Measurements from ENCODE around the gene SPAG9.
A peak's percentile ranks its signal among the peaks of the same experiment; 100 is the strongest.

Gene SPAG9

DNA sequence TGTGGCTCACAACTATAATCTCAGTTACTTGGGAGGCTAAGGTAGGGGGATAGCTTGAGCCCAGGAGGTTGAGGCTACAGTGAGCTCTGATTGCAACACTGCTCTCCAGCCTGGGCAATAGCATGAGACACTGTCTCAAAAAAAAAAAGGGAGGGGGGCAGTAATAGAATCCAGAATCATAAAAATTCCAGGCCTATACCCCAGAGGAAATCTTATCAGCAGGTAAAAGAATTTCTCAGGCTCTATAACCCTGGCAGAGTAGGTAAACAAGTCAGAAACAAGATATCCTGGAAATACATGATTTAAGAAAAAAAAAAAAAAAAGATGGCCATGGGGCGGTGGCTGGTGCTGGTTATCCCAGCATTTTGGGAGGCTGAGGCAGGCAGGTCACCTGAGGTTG is 12.9 kb downstream of the SPAG9 start:
- H3K36me3 ChIP-seq (ENCODE audit: control insufficient read depth in 2 of 2, insufficient read depth in 1 of 2, low read length in 2 of 2) = peaks cover 5 to 6% of the 10 kb centered on the region in 2 experiments; a peak in 2 of 3 replicates
- peaks cover 8% of the 10 kb centered on the region for H3K4me1 ChIP-seq (ENCODE audit: control insufficient read depth, insufficient read depth, low read length)
- no peak overlapping the region for H3K27ac ChIP-seq (ENCODE audit: extremely low read depth, low read depth, low read length)
- ChIA-PET POLR2A (interaction anchor here (0.7 kb wide), 1 partner anchor 20 kb away, joined by 7 read pairs; no protein-coding TSS in a partner anchor), CTCF (interaction anchor here (0.7 kb wide), 1 partner anchor 9 kb away, joined by 4 read pairs; no protein-coding TSS in a partner anchor)
- H3K4me3 ChIP-seq (ENCODE audit: low read depth, low read length) = no peak overlapping the region
- H3K9me3 ChIP-seq (ENCODE audit: control insufficient read depth, insufficient read depth, low read depth, low read length) = no peaks in the 10 kb centered on the region
- TF ChIP-seq ZNF19 (tag by site-specific recombination; IDR thresholded peaks at IDR 0.05; ENCODE audit: low read depth) (no peak), ZXDB (tag by site-specific recombination; IDR thresholded peaks at IDR 0.05) (0 out of 2 replicates have a peak, but pooled peaks have one; percentile 16)
- TF ChIP-seq, protein P1, sequence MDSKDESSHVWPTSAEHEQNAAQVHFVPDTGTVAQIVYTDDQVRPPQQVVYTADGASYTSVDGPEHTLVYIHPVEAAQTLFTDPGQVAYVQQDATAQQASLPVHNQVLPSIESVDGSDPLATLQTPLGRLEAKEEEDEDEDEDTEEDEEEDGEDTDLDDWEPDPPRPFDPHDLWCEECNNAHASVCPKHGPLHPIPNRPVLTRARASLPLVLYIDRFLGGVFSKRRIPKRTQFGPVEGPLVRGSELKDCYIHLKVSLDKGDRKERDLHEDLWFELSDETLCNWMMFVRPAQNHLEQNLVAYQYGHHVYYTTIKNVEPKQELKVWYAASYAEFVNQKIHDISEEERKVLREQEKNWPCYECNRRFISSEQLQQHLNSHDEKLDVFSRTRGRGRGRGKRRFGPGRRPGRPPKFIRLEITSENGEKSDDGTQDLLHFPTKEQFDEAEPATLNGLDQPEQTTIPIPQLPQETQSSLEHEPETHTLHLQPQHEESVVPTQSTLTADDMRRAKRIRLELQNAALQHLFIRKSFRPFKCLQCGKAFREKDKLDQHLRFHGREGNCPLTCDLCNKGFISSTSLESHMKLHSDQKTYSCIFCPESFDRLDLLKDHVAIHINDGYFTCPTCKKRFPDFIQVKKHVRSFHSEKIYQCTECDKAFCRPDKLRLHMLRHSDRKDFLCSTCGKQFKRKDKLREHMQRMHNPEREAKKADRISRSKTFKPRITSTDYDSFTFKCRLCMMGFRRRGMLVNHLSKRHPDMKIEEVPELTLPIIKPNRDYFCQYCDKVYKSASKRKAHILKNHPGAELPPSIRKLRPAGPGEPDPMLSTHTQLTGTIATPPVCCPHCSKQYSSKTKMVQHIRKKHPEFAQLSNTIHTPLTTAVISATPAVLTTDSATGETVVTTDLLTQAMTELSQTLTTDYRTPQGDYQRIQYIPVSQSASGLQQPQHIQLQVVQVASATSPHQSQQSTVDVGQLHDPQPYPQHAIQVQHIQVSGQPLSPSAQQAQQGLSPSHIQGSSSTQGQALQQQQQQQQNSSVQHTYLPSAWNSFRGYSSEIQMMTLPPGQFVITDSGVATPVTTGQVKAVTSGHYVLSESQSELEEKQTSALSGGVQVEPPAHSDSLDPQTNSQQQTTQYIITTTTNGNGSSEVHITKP (tag by site-specific recombination; IDR thresholded peaks at IDR 0.05) = peak; percentile 11; the same call in 1 of the 2 replicates
- TF ChIP-seq, protein P2, sequence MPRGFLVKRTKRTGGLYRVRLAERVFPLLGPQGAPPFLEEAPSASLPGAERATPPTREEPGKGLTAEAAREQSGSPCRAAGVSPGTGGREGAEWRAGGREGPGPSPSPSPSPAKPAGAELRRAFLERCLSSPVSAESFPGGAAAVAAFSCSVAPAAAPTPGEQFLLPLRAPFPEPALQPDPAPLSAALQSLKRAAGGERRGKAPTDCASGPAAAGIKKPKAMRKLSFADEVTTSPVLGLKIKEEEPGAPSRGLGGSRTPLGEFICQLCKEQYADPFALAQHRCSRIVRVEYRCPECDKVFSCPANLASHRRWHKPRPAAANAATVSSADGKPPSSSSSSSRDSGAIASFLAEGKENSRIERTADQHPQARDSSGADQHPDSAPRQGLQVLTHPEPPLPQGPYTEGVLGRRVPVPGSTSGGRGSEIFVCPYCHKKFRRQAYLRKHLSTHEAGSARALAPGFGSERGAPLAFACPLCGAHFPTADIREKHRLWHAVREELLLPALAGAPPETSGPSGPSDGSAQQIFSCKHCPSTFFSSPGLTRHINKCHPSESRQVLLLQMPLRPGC (tag by site-specific recombination; IDR thresholded peaks at IDR 0.05) = 0 out of 2 replicates have a peak, but pooled peaks have one; percentile 29
- TF ChIP-seq, protein P3, sequence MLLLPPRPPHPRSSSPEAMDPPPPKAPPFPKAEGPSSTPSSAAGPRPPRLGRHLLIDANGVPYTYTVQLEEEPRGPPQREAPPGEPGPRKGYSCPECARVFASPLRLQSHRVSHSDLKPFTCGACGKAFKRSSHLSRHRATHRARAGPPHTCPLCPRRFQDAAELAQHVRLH (tag by site-specific recombination; IDR thresholded peaks at IDR 0.05) = 0 out of 2 replicates have a peak, but pooled peaks have one; percentile 8
- TF ChIP-seq, protein P4, sequence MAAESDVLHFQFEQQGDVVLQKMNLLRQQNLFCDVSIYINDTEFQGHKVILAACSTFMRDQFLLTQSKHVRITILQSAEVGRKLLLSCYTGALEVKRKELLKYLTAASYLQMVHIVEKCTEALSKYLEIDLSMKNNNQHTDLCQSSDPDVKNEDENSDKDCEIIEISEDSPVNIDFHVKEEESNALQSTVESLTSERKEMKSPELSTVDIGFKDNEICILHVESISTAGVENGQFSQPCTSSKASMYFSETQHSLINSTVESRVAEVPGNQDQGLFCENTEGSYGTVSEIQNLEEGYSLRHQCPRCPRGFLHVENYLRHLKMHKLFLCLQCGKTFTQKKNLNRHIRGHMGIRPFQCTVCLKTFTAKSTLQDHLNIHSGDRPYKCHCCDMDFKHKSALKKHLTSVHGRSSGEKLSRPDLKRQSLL (tag by site-specific recombination; IDR thresholded peaks at IDR 0.05) = peak; percentile 70
- TF ChIP-seq, protein P5, sequence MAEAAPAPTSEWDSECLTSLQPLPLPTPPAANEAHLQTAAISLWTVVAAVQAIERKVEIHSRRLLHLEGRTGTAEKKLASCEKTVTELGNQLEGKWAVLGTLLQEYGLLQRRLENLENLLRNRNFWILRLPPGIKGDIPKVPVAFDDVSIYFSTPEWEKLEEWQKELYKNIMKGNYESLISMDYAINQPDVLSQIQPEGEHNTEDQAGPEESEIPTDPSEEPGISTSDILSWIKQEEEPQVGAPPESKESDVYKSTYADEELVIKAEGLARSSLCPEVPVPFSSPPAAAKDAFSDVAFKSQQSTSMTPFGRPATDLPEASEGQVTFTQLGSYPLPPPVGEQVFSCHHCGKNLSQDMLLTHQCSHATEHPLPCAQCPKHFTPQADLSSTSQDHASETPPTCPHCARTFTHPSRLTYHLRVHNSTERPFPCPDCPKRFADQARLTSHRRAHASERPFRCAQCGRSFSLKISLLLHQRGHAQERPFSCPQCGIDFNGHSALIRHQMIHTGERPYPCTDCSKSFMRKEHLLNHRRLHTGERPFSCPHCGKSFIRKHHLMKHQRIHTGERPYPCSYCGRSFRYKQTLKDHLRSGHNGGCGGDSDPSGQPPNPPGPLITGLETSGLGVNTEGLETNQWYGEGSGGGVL (tag by site-specific recombination; IDR thresholded peaks at IDR 0.05) = no peak
- TF ChIP-seq, protein P6, sequence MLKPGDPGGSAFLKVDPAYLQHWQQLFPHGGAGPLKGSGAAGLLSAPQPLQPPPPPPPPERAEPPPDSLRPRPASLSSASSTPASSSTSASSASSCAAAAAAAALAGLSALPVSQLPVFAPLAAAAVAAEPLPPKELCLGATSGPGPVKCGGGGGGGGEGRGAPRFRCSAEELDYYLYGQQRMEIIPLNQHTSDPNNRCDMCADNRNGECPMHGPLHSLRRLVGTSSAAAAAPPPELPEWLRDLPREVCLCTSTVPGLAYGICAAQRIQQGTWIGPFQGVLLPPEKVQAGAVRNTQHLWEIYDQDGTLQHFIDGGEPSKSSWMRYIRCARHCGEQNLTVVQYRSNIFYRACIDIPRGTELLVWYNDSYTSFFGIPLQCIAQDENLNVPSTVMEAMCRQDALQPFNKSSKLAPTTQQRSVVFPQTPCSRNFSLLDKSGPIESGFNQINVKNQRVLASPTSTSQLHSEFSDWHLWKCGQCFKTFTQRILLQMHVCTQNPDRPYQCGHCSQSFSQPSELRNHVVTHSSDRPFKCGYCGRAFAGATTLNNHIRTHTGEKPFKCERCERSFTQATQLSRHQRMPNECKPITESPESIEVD (tag by site-specific recombination; IDR thresholded peaks at IDR 0.05) = peak; percentile 91

DNA sequence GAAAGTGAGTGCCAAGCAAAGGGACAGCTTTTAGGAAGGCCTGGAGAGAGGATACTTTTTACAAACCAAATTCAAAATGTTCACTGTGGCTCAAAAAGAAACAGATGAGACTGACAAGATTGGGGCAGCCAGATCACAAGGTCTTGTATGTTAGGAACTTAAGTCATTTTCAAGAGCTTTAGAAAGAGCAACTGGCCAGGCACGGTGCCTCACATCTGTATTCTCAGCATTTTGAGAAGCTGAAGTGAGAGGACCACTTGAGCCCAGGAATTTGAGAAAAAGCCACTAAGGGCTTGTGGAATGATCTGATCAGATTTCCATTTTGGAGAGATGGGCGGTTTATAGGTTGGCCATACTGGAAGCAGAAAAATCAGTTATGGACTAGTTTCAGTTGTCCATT is 17.2 kb downstream of the SPAG9 start:
- POLR2A ChIA-PET = interaction anchor here (0.5 to 1.0 kb wide), 2 partner anchors 9 to 12 kb away, joined by 3 read pairs; no protein-coding TSS in a partner anchor
- Histone ChIP-seq H3K36me3 (ENCODE audit: control insufficient read depth in 2 of 2, insufficient read depth in 1 of 2, low read length in 2 of 2) (peaks cover 0 to 3% of the 10 kb centered on the region in 2 experiments; a peak in 2 of 3 replicates), H3K9me3 (ENCODE audit: control insufficient read depth, insufficient read depth, low read depth, low read length) (no peaks in the 10 kb centered on the region), H3K4me3 (ENCODE audit: low read depth, low read length) (no peak overlapping the region), H3K27ac (ENCODE audit: extremely low read depth, low read depth, low read length) (peak overlapping the region; percentile 19; the same call in 1 of the 2 replicates), H3K4me1 (ENCODE audit: control insufficient read depth, insufficient read depth, low read length) (peaks cover 8% of the 10 kb centered on the region)
- CTCF ChIA-PET = interaction anchor here (1.3 kb wide), 1 partner anchor 50 kb away, joined by 5 read pairs; the partner anchor contains the start of gene NME1
- TF ChIP-seq ZSCAN30 (tag by site-specific recombination; IDR thresholded peaks at IDR 0.05) (no peak), ZNF658 (tag by site-specific recombination; IDR thresholded peaks at IDR 0.05) (no peak), ZNF768 (tag by site-specific recombination; IDR thresholded peaks at IDR 0.05) (no peak), ZNF423 (tag by site-specific recombination; IDR thresholded peaks at IDR 0.05) (no peak), ZNF426 (tag by site-specific recombination; IDR thresholded peaks at IDR 0.05) (no peak), ZNF560 (tag by site-specific recombination; IDR thresholded peaks at IDR 0.05; ENCODE audit: borderline replicate concordance) (no peak), ZNF202 (tag by site-specific recombination; IDR thresholded peaks at IDR 0.05; ENCODE audit: borderline replicate concordance) (no peak), ZNF335 (tag by site-specific recombination; conservative IDR thresholded peaks at IDR 0.05) (no peak), ZNF791 (tag by site-specific recombination; IDR thresholded peaks at IDR 0.05) (no peak), ZIC2 (tag by site-specific recombination; IDR thresholded peaks at IDR 0.05) (no peak), ZNF19 (tag by site-specific recombination; IDR thresholded peaks at IDR 0.05; ENCODE audit: low read depth) (no peak), ZBTB17 (tag by site-specific recombination; IDR thresholded peaks at IDR 0.05) (no peak), ZFHX2 (tag by site-specific recombination; conservative IDR thresholded peaks at IDR 0.05) (no peak), IKZF3 (tag by site-specific recombination; IDR thresholded peaks at IDR 0.05) (no peak)
- TF ChIP-seq, protein P5 (tag by site-specific recombination; IDR thresholded peaks at IDR 0.05) = no peak
